ENCODE data around the gene HLA-B.

HLA-B gene

DNA sequence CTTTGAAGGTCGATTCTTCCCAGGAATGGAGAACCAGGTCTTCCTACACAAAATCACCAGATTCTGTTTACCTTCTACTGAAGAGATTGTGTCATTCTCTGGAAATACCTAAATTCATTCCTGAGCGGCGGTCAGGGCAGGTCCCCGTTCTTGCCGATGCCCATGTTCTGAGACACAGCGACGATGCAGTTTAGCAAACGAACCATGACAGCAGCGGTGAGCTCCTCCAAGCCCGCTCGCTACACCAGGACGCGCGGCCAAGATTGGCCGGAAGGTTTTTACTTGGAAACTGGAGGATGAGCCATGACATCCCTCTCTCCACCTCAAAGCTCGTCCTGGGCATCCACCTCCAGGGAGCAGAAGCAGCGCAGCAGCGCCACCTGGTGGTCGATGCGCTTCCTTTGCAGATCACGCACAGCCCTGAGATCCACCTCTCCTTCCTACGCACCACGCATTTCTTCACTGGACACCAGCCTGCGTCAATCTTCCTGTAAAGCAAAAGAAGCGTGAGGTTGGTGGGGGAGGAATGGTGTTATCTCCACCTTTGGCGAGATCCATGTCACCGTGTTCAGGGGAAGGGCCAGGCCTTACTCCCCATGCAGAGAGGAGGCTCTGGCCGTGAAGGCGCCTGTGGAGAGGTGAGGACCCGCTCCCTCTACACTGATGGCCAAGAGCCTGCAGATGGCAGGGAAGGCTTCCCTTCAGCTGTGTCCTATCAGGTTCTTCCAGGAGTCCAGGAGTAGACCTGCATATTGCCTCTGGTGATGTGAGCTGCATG is 9.9 kb upstream of the HLA-B start:
- H3K27me3 ChIP-seq (replicated peaks; ENCODE audit: insufficient read depth, low read length) = 0 out of 2 replicates have a peak, but pooled peaks cover under 1% of the 10 kb centered on the region
- H3K9ac ChIP-seq (ENCODE audit: low read length) = no peak overlapping the region
- H3F3A ChIP-seq (ENCODE audit: insufficient read depth, low read length) = 0 out of 2 replicates have a peak, but pooled peaks cover 1% of the 10 kb centered on the region
- H2AFZ ChIP-seq (ENCODE audit: low read length) = peak overlapping the region; percentile 68
- H3K4me2 ChIP-seq (ENCODE audit: low read depth, low read length) = peak overlapping the region; percentile 79
- DNase-seq = peak; percentile 72
- peaks cover 1% of the 10 kb centered on the region; the same call in 1 of the 2 replicates for H3K4me1 ChIP-seq (ENCODE audit: low read length)
- H3K79me2 ChIP-seq (ENCODE audit: low read length) = no peaks in the 10 kb centered on the region
- H3K9me2 ChIP-seq (replicated peaks; ENCODE audit: insufficient read depth, low read length) = no peaks in the 10 kb centered on the region
- H3K36me3 ChIP-seq (replicated peaks; ENCODE audit: insufficient read depth, low read length) = no peaks in the 10 kb centered on the region
- H3K27ac ChIP-seq (ENCODE audit: low read length) = no peak overlapping the region
- TF ChIP-seq EZH2 (optimal IDR thresholded peaks at IDR 0.05; ENCODE audit: low read depth, low read length) (no peak), CTCF (IDR thresholded peaks at IDR 0.05; ENCODE audit: low read length) (peak; percentile 93), EZH2phosphoT487 (IDR thresholded peaks at IDR 0.05; ENCODE audit: low read length) (no peak)
- H3K4me3 ChIP-seq (ENCODE audit: low read length) = peak overlapping the region; percentile 50
- H4K20me1 ChIP-seq (ENCODE audit: insufficient read depth, low read length) = no peaks in the 10 kb centered on the region
- no peaks in the 10 kb centered on the region for H3K9me3 ChIP-seq (replicated peaks; ENCODE audit: insufficient read depth, low read length)

DNA sequence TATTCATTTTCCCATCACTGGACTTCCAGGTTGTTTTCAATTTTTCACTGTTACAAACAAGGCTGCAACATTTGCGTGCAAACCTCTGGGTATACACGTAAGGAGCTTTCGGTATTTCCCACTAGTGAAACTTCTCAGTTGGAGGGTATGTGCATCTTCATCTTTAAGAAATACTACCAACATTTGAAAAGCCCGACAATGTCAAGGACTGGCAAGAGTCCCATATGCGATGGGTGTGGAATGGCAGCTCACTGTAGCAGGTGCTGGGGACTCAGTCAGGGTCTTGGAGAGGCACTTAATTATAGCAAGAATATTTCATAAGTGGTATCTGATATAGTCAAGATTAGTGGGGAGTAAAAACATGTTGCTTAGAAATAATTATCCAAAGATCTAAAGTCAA is 8.9 kb upstream of the HLA-B start:
- TF ChIP-seq CTCF (IDR thresholded peaks at IDR 0.05; ENCODE audit: low read length) (no peak), EZH2phosphoT487 (IDR thresholded peaks at IDR 0.05; ENCODE audit: low read length) (no peak), EZH2 (optimal IDR thresholded peaks at IDR 0.05; ENCODE audit: low read depth, low read length) (no peak)
- Histone ChIP-seq H3K9me3 (replicated peaks; ENCODE audit: insufficient read depth, low read length) (no peaks in the 10 kb centered on the region), H3K27ac (ENCODE audit: low read length) (no peak overlapping the region), H4K20me1 (ENCODE audit: insufficient read depth, low read length) (no peaks in the 10 kb centered on the region), H3K79me2 (ENCODE audit: low read length) (no peaks in the 10 kb centered on the region), H3F3A (ENCODE audit: insufficient read depth, low read length) (no peaks in the 10 kb centered on the region), H3K9ac (ENCODE audit: low read length) (no peak overlapping the region), H3K4me3 (ENCODE audit: low read length) (no peak overlapping the region), H2AFZ (ENCODE audit: low read length) (no peak overlapping the region), H3K9me2 (replicated peaks; ENCODE audit: insufficient read depth, low read length) (no peaks in the 10 kb centered on the region), H3K36me3 (replicated peaks; ENCODE audit: insufficient read depth, low read length) (no peaks in the 10 kb centered on the region), H3K4me1 (ENCODE audit: low read length) (no peaks in the 10 kb centered on the region), H3K4me2 (ENCODE audit: low read depth, low read length) (no peak overlapping the region), H3K27me3 (replicated peaks; ENCODE audit: insufficient read depth, low read length) (no peaks in the 10 kb centered on the region)
- no peak for DNase-seq

- no peak for TF ChIP-seq CTCF (IDR thresholded peaks at IDR 0.05; ENCODE audit: low read length)
- TF ChIP-seq EZH2phosphoT487 (IDR thresholded peaks at IDR 0.05; ENCODE audit: low read length) = no peak
- H3K27ac ChIP-seq (ENCODE audit: low read length) = no peak overlapping the region
- DNase-seq = no peak
- no peaks in the 10 kb centered on the region for H3K9me2 ChIP-seq (replicated peaks; ENCODE audit: insufficient read depth, low read length)
- H3K27me3 ChIP-seq (replicated peaks; ENCODE audit: insufficient read depth, low read length) = no peaks in the 10 kb centered on the region
- H3K36me3 ChIP-seq (replicated peaks; ENCODE audit: insufficient read depth, low read length) = no peaks in the 10 kb centered on the region
- no peaks in the 10 kb centered on the region for H3F3A ChIP-seq (ENCODE audit: insufficient read depth, low read length)
- H3K4me2 ChIP-seq (ENCODE audit: low read depth, low read length) = no peak overlapping the region
- no peaks in the 10 kb centered on the region for H3K9me3 ChIP-seq (replicated peaks; ENCODE audit: insufficient read depth, low read length)
- H4K20me1 ChIP-seq (ENCODE audit: insufficient read depth, low read length) = no peaks in the 10 kb centered on the region
- H2AFZ ChIP-seq (ENCODE audit: low read length) = no peak overlapping the region
- no peaks in the 10 kb centered on the region for H3K4me1 ChIP-seq (ENCODE audit: low read length)
- H3K79me2 ChIP-seq (ENCODE audit: low read length) = no peaks in the 10 kb centered on the region
- H3K9ac ChIP-seq (ENCODE audit: low read length) = no peak overlapping the region
- H3K4me3 ChIP-seq (ENCODE audit: low read length) = no peak overlapping the region
These were observed 6.8 kb upstream of the HLA-B start for GRCh38 chr6:31363811-31364210.
